ENCODE measurements around the gene TENM3.

Gene TENM3

DNA sequence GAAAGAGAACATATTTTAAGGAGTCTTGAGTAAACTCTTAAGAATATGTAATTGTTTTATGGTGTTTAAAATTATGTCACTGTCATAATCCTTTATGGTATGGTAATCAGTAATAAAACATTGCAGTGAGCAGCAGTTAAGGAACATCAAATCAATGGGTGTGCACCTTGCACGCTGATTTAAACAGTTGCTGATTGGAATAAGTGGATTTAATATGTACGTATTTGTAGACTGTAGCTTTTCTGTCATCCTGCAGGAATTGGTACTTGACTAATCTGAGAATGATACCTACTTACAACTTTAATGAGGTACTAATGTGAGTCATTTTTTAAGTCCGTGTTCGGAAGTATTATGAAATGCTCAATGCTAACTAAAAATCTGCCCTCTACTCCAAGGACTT, 461.7 kb downstream of the TENM3 start:
- no peak for DNase-seq

- DNase-seq, result no peak
Observed at GRCh38 chr4:182705389-182705788, 462.2 kb downstream of the TENM3 start.

- DNase-seq, result no peak
Observed at GRCh38 chr4:182711211-182711610, 468.0 kb downstream of the TENM3 start.

DNA sequence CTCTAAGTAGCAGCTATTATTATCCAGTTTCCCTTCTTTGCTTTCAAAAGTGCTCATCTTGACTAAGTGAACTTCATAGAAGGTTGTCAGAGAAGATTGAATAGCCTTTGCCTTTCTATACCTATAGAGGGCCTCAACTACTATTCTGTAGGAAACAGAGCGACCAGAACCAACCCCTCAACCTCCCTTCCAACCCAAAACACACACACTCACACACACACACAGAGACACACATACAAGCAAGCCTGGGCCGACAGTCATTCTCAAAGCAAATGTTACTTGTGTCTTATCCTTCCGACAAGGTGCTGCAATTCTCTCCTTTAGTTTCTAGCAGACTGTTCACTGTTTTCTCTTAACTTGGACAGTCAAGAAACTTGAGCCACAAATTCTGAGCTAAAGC, 472.3 kb downstream of the TENM3 start:
- no peak for DNase-seq

- DNase-seq, result no peak
Observed at GRCh38 chr4:182716192-182716591, 473.0 kb downstream of the TENM3 start.

GRCh38 chr4:182717788-182718583, 474.8 kb downstream of the TENM3 start:
- DNase-seq, result no peak

GRCh38 chr4:182724414-182724813, 481.2 kb downstream of the TENM3 start:
- DNase-seq, result no peak

- DNase-seq, result no peak
Observed at GRCh38 chr4:182729516-182729915, 486.3 kb downstream of the TENM3 start.

DNA sequence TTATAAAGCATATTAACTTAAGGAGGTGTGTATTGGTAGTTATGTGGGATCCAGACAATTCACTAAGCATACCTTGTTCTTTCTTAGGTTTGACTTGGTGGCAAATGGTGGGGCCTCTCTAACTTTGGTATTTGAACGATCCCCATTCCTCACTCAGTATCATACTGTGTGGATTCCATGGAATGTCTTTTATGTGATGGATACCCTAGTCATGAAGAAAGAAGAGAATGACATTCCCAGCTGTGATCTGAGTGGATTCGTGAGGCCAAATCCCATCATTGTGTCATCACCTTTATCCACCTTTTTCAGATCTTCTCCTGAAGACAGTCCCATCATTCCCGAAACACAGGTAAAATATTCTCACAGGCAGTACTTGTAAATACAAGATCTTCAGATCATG, 487.6 kb downstream of the TENM3 start:
- no peak for DNase-seq

GRCh38 chr4:182736207-182736606, 493.0 kb downstream of the TENM3 start:
- no peak for DNase-seq

DNA sequence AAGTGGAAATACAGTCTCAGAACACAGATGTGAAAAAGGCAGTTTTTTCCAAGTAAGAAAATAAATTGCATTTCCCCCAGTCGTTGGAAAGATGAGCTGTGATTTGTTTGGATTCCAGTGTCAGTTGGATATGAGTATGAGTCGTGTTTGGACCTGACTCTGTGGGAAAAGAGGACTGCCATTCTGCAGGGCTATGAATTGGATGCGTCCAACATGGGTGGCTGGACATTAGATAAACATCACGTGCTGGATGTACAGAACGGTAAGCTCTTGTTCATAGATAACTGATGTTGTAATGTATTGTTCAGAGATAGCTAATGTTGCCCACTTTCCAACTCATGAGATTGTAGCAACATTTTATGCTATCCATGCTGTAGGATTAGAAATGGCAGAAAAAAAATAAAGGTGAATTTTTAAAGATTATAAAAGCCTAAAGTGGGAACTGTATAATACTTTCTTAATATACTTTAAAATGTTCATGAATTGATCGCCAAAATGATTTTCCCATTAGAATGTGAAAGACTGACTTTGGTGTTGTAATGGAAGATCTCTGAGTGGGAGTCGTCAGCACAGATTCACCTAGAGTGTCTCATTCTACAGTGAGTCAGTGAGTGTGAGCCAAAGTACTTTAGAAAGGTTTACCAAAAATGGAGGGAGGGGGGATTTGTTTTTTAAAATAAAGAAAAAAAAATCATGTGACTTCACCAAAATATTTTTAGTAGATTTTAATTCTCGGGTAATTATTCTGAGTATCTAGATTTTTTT, 495.3 kb downstream of the TENM3 start:
- DNase-seq, result no peak

- no peak for DNase-seq
Observed at GRCh38 chr4:182740256-182740655, 497.1 kb downstream of the TENM3 start.

DNA sequence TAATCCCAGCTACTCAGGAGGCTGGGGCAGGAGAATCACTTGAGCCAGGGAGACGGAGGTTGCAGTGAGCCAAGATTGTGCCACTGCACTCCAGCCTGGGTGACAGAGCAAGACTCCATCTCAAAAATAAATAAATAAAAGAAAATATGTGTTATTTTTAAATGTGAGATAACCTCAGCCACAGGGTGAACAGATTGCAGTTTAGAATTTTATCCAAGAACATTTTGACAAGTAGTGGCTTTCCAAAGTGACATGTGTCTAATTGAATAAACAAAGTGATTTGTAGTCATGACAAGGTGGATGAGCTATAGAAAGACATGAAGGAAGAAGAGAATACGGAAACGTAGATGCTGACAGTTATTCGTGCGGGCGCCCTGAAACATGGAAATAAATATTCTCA, 497.9 kb downstream of the TENM3 start:
- DNase-seq, result no peak

GRCh38 chr4:182741914-182742313, 498.7 kb downstream of the TENM3 start:
- DNase-seq, result no peak

GRCh38 chr4:182743815-182744214, 500.6 kb downstream of the TENM3 start:
- no peak for DNase-seq

GRCh38 chr4:182745237-182745636, 502.0 kb downstream of the TENM3 start:
- no peak for DNase-seq

DNA sequence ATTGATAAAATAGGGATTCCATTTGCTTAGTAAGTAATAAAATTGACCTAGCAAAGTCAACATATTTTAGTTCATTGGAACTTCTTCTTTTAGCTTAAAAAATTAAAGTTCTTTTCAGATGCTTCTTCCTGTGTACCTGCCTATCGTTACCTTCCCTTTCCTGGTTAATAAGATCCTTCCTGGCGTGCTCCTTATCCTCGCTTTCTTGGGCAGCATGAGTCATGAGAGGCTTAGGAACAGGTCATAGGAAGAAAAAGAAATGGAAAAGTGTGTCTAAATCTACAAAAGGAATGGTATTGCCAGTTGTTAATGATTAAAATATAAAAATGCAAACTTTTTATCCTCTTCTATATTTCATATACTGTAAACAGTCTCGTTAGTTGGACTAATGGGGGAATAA, 503.7 kb downstream of the TENM3 start:
- DNase-seq, result no peak

DNA sequence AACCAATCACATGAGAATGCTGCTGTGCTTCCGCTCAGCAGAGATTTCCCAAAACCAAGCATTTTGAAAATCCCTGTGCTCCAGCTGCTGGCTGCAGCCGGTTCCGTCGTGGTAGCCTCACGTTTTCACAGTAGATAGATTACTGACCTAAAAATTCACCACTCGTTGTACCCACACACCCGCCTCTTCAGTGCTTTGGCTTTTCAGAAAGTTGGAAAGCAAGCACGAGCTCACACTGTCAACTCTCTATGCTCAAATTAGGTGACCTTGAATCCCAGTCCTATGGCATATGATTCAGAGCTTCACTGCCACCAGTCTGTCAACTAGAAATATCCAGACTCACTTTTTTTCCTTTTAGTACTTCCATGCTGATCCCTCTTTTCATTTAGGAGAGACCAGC, 505.1 kb downstream of the TENM3 start:
- DNase-seq, result no peak

- DNase-seq, result no peak
Observed at GRCh38 chr4:182748949-182749348, 505.7 kb downstream of the TENM3 start.

GRCh38 chr4:182749667-182750167, 506.5 kb downstream of the TENM3 start:
- DNase-seq, result no peak

DNA sequence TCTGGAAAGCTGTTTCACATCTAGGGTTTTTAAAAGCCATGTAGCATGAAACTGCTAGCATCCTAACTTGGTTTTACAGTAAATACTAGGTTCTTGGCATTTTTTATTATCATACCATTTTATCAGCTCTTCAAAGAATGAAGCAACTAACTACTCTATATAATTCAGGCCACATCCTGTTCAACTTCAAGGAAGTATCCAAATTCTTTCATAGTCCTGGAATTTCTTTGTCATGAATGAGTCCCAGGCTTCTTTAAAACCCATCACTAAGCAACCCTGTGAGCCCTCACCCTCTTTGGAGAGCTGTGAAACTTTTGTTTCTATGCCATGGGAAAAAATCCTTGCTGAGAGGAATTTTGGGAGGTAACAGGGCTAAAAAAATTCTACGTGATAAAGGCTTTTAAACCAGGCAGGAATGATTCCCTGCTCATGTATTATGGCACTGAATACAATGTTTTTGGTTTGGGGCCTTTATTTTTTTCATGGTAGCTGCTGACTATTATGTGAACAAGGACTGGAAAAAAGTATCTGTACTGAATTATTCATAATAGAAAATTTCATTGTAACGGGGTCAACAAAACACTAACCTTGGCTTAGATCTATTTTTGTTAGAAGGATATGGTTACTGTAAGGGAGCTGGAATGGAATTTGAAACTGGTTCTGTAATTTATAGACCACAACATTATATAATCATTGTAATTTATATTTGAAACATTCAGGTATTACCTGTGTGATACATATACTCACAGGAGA, 509.1 kb downstream of the TENM3 start:
- DNase-seq, result no peak

GRCh38 chr4:182754895-182755294, 511.7 kb downstream of the TENM3 start:
- no peak for DNase-seq

DNA sequence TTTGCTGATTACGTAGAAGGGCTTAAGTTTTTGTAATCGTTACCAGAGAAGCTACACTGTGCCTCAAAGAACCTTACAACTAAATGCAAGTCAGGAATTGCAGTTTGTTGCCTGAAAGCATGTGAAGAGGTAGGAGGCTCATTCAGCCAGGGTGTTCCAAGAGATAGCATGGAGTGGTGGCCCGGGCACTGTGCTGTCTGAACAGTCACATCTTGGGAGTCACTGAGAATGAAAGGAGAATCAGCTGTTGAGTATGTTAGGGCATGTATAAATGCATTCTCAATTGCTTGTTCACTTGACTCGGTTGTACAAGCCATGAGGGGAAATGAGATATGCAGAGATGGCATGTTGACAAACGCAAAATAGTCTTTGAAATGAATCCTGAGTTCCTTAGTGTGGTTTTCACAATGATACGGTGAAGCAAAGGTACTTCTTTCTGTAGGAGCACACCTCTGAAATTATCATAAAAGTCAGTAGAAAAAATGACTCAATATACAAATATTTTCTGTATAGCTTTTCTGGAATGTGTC, 513.0 kb downstream of the TENM3 start:
- DNase-seq, result no peak

All from suppressor macrophage treated with lipopolysaccharide for 4 hours (primary cell).